HG03066 (cell line): Measurements from ENCODE around the gene IQCK.

Experiments
- ATAC-seq: cut with Tn5 transposase; IDR thresholded peaks from one replicate; pipeline ENCODE4 v1.9.1; 2021; ENCODE audit warnings: low read depth; ENCODE audit not compliant: unreplicated experiment

IQCK gene

DNA sequence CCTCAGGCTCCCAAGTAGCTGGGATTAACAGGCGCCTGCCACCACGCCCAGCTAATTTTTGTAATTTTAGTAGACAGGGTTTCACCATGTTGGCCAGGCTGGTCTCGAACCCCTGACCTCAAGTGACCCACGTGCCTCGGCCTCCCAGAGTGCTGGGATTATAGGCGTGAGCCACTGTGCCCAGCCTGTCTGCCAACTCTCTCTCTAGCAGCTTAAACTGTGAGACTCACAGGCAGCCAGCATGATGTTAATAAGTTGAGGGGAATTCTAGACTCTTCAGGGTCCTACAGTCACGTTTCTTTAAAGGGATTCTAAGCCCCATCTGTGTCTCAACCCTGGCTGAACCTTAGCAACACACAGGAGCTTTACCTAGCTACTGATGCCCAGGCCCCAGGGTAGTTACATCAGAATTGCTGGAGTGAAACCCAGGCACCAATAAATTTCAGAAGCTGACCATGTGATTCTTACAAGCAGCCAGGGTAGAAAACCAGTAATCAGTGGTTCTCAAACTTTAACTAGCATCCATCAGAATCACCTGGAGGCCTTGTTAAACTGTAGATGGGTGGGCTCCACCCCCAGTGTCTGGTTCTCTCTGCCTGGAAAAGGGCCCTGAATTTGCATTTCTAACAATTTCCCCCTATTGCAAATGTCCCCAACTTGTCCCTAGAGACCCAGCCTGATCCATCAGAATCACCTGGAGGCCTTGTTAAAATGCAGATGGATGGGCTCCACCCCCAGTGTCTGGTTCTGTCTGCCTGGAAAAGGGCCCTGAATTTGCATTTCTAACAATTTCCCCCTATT is 135.9 kb downstream of the IQCK start:
- no peak for ATAC-seq

DNA sequence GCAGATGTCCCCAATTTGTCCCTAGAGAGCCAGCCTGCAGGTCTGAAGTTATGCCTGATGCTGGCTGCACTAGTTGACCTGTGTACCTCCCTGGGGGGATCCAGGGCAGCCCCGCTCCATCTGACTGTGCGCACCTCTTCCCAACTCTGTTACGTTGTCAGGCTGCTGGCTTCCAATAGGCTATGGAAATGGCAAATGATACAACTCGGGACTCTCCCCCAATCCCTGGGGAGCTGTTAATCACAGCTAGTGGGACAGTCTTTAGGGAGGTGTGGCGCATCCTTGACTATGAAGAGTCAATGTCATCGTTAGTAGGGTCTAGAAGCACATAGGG is 136.4 kb downstream of the IQCK start:
- no peak for ATAC-seq

DNA sequence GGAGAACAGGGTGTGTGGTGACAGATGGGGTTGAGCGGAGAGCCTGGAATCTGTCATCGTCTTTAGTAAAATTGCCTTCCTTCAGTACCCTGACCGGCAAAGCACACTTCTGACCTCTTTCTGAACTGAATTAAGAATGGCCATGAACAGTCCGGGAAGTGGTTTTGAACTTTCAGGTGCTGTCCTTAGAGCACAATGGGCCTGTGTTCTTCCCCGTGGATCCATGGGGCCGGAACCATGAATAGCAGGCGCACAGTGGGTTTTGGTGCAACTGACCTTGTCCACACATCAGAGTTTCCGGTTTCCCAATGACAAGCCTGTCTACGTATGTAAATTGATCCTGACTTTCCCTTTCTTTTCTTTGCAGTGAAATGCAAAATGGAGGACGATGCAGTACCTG is 138.0 kb downstream of the IQCK start:
- ATAC-seq: no peak

DNA sequence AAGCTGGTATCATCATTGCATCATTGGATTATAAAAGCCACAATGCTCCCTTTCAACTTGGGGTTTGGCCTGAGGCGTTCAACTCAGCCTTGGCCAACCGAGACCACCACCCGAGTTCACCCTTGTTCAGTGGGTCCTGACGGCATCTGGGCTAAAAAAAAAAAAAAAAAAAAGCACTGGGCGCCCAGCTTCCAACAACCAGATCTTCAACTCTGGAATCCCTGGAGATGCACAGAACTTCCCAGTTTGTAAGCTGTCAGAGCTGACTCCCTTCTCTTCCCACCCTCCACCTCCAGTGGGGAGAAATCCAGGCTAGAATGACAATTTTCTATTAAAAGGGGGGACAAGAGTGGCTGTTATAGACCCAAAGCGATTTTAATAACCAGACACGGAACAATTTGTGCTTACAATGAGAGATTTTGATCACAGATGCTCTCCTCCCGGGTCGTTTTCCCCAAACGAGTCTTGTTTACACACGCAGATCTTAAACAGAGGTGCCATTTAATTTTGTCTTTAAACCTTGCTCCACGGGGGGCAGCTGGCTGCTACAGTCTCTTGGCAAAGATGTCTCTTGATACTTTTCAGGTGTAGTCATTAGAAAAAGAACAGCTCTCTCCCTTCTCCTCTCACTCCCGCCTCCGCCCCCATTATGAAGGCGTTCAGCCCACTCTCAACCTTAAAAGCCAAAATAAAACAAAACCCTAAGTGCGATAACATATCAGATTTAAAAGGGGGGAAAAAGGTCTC is 139.7 kb downstream of the IQCK start:
- no peak for ATAC-seq

DNA sequence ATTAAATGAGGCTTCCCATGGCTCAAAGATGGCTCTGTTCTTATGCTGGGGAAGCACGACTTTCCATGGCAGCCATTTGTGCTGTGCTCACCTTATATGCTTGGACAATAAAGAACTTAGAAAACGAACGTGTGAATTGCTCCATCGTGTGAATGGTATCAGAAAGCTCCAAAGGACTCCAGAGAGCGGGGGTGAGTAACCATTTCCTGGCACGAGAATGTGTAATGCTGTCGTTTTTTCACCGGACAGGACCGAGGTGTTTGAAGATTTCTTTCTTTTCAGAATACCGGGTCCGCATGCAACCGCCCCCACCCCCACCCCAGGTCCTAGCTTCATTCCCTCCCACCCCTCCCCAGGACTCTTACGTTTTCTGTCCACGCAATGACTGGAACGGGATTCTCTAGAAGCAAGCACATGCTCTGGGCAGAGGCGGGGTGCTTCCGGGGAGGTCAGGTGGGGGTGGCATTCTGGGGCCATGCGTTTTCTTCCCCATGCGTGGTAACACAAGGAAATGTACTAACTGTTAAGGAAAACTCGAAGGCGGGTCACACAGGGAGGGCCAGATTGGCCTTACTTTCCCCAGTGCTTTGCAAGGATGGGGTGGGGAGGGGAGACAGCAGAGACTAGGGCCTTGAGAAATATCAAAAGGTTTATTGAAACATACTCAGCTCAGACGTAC is 140.4 kb downstream of the IQCK start:
- no peak for ATAC-seq

DNA sequence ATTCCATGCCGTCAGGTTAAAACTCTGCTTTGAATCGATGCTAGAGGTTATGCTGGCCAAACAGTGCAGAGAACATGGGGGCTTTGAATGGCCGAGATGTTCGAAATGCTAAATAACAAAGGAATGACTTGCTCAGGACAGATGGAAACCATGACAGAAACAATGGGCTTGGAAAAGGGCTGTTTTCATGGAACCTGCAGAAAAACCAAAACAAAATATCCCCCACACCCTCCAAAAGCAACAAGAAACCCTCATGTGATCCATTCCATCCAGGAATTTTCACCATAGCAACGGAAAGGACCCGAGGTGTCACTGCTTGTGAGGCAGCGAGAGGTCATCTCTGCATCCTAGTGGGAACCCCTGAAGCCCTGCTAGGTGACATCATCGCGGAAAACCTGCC is 141.1 kb downstream of the IQCK start:
- no peak for ATAC-seq

DNA sequence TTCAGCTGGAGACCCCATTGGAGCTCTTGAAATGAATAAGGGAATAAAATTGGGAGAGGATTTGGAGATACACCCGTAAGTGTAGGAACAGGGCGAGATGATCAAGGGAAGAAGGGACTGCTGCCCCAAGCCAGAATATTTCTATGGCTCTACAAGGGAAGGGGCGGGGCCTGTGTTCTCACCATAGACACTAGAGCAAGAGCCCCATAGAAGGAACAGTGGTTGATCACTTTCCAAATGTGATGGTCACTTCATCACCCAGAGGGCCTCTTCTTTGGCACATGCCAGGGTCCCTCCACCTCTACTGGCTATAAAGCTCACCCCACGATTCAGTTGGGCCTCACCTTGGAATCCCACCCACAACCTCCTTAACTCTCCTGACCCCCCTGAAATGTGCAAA is 141.5 kb downstream of the IQCK start:
- ATAC-seq: no peak

DNA sequence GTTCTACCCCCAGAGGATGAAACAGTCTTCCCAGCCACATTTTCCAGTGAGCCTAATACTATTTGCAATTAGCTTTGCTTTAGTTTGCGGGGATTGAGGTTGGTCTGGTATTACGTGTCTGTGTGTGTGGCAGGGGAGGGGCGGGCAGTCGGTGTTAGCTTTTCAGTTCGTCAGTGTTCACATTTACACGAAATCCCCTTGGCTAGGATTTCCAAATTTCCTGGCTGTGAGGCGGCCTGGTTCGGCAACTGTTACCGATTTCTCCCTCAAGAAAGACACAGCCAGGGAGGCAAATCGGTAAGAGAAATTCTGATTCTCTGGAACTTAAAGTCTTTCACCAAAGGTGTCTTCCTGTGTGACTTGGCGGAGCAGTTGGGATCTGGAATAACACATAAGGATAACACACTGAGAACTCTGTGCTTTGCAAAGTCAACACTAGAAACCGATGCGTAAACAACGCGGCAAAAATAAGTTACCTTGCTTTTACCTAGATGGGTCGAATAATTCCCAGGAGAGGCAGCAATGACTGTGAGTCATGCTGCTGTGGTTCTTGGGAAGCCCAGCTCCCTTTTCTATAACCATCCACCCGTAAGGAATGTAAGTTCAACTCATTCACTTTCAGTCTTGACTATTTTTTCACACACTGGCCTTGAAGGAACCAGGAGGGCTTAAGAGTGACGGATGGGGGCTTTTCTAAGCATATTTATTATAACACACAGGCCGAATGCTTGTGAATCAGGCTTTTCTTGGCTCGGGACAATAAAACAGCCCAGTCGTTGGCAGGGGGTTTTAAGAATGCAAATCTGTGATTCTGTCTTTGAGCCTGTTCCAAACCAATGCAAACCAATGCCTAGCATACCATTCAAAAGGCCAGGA is 142.3 kb downstream of the IQCK start:
- ATAC-seq: no peak

DNA sequence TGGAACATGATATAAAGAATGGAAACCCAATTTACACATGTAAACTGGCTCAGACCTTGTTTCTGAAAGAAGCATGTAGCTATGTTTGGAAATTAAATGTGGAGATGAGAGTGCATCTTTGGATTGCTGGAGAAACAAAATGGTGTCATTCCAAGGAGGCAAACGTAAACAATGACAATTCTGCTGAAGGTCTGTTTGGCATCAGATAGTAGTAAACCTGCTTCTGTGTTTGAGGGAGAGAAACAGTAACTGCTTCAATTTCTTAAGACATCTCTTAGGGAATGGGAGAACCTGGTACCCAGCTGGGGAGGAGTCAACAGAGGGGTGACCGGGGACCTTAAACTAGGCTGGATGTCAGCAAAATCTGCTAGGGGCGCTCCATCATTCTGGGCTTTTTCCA is 143.1 kb downstream of the IQCK start:
- no peak for ATAC-seq

DNA sequence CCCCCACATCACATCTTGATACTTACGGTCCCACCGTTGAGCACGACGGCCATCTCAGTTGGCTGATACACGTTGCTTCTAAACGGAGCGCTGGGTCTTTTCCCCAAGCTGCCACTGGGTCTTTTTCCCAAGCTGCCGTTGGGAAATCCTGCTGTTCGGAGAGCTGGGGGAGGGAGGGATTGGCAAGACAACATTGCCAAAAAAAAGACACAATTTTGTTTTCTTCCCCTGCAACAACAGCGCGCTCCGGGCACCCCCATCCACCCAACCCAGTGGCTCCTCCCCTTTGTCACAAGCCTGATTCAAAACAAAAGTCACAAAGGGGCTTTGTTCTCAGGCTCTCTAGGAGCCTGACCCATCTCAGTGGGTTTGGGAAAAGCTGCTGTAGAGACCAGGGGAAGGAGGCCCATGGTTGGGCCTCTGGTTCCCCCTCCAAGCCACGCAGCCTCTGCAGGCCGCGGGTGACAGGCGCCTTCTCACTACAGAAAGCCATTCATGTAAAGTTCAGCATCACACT is 143.8 kb downstream of the IQCK start:
- ATAC-seq: no peak

DNA sequence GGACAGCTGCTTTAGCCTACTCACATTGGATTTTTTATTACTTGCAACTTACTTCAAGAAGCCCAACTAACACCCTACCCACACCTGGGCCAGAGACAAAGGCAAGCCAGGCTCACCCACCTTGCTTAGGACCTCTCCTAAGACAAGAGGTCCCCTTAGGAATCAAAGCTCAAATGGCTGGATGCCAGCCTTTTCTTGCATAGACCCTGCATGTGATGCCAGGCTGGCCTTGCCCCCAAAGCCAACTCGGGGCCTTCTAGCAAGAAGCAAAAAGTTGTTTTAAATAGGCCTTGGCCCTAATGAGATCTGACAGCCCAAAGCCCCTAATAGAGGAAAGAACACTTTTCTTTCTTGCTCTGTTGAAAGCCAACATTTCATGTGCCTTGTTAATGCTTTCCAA is 145.9 kb downstream of the IQCK start:
- ATAC-seq: no peak

DNA sequence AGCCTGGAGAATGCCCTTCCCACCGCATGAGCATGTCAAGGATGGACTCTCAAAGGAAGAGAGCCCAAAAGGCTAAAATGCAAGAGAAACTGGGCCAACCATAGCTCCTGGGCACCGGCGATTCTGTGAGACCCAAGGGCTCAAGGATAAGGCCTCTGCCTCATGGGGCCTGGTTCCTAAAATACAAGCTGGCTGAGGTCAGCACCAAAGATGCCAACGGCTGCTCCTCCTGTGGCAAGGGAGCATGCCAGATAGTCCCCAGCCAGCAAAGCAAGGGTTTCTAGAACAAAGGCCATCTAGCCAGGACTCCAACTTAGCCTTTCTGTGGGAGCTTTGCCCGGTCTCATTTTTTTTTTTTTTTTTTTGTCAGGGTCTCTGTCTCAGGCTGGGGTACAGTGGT is 146.5 kb downstream of the IQCK start:
- no peak for ATAC-seq

DNA sequence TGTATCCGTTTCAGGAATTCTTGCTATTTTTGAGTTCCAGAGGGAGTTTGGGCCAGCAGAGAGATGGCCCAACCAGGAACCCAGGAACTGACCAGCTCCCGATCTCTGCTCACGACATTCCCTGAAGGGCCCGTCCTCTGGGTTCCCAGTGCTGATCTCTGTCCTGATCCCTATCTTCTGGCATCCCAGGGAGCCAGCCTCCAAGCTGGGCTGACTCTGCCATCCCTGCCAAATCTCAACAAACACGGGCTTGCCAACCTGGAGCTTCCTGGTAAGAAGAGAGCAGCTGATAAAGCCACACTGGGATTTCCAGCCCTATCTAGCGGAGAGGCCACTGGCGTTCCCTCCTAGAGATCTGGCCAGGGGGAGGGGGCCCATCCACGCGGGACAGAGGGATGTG is 150.3 kb downstream of the IQCK start:
- no peak for ATAC-seq

DNA sequence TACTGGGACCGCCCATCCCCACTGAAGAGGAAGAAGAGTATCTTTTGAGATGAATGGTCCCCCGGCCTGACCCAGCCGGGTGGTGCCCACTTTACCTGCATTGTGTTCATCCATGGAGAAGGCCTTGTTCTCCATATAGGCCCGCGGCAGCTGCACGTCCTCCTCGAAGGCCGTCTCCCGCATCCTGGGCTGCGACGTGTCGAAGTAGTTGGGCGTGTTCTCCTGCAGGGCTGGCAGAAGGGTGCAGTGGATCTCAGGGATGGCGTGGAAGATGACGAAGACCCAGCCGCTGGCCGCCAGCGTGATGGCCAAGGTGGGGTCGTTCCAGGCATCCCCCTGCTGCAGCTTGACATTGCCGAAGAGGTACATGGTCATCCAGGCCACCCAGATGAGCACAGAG is 153.7 kb downstream of the IQCK start:
- ATAC-seq: no peak

DNA sequence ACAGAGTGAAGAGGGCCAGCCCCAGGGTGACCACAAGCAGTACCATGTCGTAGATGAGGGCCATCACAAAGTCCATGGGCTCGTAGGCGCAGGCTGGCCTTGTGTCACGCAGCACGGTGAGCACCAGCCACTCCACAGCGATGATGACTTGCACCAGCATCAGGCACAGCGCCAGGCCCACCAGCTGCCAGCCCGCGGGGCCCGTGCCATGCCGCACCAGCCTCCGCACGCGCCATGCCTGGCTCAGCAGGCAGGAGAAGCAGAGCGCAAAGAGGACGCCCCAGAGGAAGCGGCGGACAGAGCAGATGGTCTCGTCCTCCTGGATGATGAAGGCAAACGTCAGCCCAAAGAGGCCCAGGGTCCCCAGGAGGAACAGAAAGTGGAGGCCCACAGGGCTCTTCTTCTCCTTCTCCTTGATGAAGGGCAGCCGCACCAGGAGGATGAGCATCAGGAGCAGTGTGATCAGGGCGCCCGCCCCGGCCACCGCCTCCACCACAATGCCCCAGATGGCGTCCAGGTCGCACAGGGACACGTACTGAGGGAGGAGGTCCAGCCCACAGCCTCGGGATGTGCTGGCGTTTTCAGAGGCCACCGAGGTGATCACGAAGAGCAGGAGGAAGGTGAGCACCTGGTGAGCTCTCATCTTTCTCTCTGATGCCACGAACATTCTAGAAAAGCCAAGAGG is 154.2 kb downstream of the IQCK start:
- ATAC-seq: no peak

DNA sequence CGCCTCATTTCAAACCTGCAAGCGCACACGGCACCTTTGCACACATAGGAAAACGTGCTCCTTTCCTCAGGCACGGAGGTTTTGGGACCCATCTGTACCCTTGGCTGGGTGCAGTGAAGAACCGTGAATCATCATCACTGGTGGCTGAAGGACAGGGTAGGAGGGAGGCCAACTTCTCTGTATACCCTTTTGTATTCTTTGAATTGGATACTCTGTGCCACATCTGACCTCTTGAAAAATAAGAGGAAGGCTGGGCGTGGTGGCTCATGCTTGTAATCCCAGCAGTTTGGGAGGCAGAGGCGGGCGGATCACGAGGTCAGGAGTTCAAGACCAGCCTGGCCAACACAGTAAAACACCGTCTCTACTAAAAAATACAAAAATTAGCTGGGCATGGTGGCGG is 154.9 kb downstream of the IQCK start:
- ATAC-seq: no peak

DNA sequence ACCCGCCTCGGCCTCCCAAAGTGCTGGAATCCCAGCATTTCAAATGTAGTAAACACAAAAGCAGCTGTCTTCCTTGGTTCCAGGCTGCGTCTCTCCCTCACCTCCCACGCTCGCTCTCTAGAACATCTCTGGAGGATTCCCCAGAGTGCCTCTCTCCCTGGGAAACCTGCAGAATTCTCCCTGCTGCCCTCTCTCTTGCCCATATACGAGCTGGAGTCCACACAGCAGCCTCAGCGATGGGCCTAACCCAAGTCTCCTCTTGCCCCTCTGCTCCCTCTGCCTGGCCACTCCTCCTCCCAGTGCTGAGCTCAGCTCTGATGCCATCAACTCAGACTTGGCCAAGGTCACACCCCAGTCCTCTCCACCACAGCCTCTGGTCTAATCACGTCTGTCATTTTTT is 156.0 kb downstream of the IQCK start:
- no peak for ATAC-seq

DNA sequence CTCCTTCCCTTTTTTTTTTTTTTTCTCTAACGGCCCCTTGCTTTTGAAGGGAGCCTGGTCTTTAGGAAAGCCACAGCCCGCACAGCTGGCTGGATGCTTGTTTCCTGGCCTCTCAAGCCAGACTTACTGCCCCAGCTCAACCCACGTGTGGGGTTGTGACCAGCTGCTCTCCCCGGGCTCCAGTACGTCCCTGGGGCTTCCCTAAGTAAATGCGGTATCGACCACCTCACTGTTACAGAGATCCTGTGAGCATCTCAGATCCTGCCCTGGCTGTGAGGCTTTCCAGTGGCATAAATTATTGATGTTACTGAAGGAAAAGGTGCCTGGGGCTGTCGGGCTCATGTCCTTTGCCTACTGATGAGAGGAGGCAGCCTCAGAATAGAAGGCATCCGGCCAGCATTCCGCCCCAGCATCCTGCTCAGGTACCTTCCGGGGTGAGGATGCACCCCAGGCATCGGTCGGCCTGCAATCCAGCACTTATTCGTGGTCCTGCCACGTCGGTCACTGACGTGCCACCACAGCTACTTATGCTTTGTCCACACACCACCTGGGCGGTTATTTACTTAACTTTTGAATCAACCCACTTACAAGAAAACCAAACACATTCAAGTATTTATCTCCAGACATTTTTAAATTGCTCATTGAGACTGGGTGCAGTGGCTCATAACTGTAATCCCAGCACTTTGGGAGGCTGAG is 156.9 kb downstream of the IQCK start:
- no peak for ATAC-seq

DNA sequence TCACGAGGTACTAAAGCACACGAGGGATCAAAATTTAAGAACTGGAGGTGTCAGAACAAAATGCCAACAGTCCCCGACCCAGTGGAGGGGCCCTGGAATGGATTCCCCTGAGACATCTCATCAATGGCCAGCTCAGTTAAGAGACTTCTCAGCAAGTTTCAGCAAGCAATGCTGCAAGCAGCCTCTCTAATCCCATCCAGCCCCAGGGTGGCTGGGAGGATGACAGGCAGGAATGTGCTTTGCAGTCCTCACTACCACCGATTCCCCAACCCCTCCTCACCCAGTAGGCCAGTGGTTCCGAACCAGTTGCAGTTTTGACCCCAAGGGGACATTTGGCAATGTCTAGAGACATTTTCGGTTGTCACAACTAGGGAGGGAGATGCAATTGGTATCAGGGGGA is 157.8 kb downstream of the IQCK start:
- no peak for ATAC-seq
